ENCODE data around the gene SLC36A1.

SLC36A1 gene

DNA sequence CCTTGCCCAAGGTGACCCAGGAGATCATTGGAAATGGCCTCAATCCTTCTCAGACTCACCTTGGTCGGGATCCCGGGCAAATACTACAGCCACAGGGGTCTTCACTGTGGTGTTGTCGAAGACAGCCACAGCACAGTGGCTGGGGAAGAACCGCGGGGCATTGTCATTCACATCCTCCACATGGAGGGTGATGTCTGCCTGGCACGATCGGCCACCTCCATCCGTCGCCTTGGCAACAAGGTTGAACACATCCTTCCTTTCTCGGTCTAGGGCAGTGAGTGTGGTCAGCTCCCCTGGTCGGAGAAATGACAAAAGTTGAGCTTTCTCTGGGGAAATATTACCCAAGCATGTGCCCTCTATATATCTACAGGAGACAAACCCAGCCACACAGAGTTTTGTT is 86.9 kb downstream of the SLC36A1 start:
- Histone ChIP-seq H3K27me3 (ENCODE audit: control insufficient read depth, low read length) (peaks cover 14% of the 10 kb centered on the region), H3F3A (ENCODE audit: control insufficient read depth, insufficient read depth) (no peaks in the 10 kb centered on the region), H3K4me1 (ENCODE audit: control insufficient read depth, low read length) (no peaks in the 10 kb centered on the region), H3K9me2 (replicated peaks; ENCODE audit: control insufficient read depth, low read length) (no peaks in the 10 kb centered on the region), H3K4me3 (ENCODE audit: low read length) (no peak overlapping the region), H3K27ac (ENCODE audit: low read depth, low read length) (no peak overlapping the region), H3K36me3 (ENCODE audit: control insufficient read depth, low read length) (no peaks in the 10 kb centered on the region), H4K20me1 (ENCODE audit: control insufficient read depth, insufficient read depth, low read depth, low read length) (no peaks in the 10 kb centered on the region), H3K9me3 (ENCODE audit: control insufficient read depth, insufficient read depth, low read length) (no peaks in the 10 kb centered on the region), H3K79me2 (ENCODE audit: control insufficient read depth, low read length) (no peaks in the 10 kb centered on the region), H3K4me2 (ENCODE audit: low read length) (no peak overlapping the region)
- TF ChIP-seq EZH2phosphoT487 (IDR thresholded peaks at IDR 0.05; ENCODE audit: borderline replicate concordance, low read length) (no peak), CTCF (IDR thresholded peaks at IDR 0.05; ENCODE audit: low read depth, low read length, poor library complexity, severe bottlenecking) (no peak)

GRCh38 chr5:151537044-151537443 is 89.6 kb downstream of the SLC36A1 start:
- H3K27ac ChIP-seq (ENCODE audit: low read depth, low read length): no peak overlapping the region
- H3K79me2 ChIP-seq (ENCODE audit: control insufficient read depth, low read length): no peaks in the 10 kb centered on the region
- H3K4me3 ChIP-seq (ENCODE audit: low read length): no peak overlapping the region
- H3K27me3 ChIP-seq (ENCODE audit: control insufficient read depth, low read length): peaks cover 17% of the 10 kb centered on the region
- H3F3A ChIP-seq (ENCODE audit: control insufficient read depth, insufficient read depth): no peaks in the 10 kb centered on the region
- no peaks in the 10 kb centered on the region for H3K9me2 ChIP-seq (replicated peaks; ENCODE audit: control insufficient read depth, low read length)
- H3K4me2 ChIP-seq (ENCODE audit: low read length): no peak overlapping the region
- H3K9me3 ChIP-seq (ENCODE audit: control insufficient read depth, insufficient read depth, low read length): no peaks in the 10 kb centered on the region
- TF ChIP-seq CTCF (IDR thresholded peaks at IDR 0.05; ENCODE audit: low read depth, low read length, poor library complexity, severe bottlenecking) (no peak), EZH2phosphoT487 (IDR thresholded peaks at IDR 0.05; ENCODE audit: borderline replicate concordance, low read length) (no peak)
- H3K4me1 ChIP-seq (ENCODE audit: control insufficient read depth, low read length): no peaks in the 10 kb centered on the region
- H4K20me1 ChIP-seq (ENCODE audit: control insufficient read depth, insufficient read depth, low read depth, low read length): no peaks in the 10 kb centered on the region
- H3K36me3 ChIP-seq (ENCODE audit: control insufficient read depth, low read length): no peaks in the 10 kb centered on the region

GRCh38 chr5:151541571-151541970 is 94.2 kb downstream of the SLC36A1 start:
- Histone ChIP-seq H3K79me2 (ENCODE audit: control insufficient read depth, low read length) (no peaks in the 10 kb centered on the region), H3K4me2 (ENCODE audit: low read length) (no peak overlapping the region), H3K27me3 (ENCODE audit: control insufficient read depth, low read length) (peaks cover 11% of the 10 kb centered on the region), H3K9me2 (replicated peaks; ENCODE audit: control insufficient read depth, low read length) (no peaks in the 10 kb centered on the region), H3K9me3 (ENCODE audit: control insufficient read depth, insufficient read depth, low read length) (no peaks in the 10 kb centered on the region), H3K36me3 (ENCODE audit: control insufficient read depth, low read length) (no peaks in the 10 kb centered on the region), H3K4me3 (ENCODE audit: low read length) (no peak overlapping the region), H3F3A (ENCODE audit: control insufficient read depth, insufficient read depth) (no peaks in the 10 kb centered on the region), H4K20me1 (ENCODE audit: control insufficient read depth, insufficient read depth, low read depth, low read length) (no peaks in the 10 kb centered on the region), H3K4me1 (ENCODE audit: control insufficient read depth, low read length) (no peaks in the 10 kb centered on the region), H3K27ac (ENCODE audit: low read depth, low read length) (no peak overlapping the region)
- no peak for TF ChIP-seq CTCF (IDR thresholded peaks at IDR 0.05; ENCODE audit: low read depth, low read length, poor library complexity, severe bottlenecking)
